Measurements from ENCODE around the gene MYO10.

Gene MYO10

DNA sequence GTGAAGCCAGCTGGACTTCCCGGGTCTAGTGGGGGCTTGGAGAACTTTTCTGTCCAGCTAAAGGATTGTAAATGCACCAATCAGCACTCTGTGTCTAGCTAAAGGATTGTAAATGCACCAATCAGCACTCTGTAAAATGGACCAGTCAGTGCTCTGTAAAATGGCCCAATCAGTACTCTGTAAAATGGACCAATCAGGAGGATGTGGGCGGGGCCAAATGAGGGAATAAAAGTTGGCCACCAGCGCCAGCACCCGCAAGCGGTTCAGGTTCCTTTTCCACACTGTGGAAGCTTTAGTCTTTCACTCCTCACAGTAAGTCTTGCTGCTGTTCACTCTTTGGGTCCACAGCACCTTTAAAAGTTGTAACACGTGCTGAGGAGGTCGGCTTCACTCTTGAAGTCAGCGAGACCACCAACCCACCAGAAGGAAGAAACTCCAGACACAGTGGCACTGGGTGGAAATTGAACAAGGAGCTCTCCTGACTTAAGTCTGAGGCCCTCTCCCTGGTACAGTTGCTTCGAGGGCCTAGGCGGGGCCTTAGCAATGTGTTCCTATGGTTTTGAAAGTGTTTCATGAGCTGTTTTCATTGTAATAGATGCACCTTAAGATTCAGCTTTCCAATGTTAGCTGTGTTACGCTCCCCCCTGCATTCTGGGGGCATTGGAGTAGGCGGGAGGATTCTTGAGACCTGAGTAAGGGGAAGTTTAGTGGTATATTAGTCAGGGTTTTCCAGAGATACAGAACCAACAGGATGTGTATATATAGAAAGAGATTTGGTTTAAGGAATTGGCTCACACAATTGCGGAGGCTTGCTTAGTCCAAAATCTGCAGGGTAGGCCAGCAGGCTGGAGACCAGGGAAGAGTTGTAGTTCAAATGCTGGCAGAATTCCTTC lies 21.5 kb upstream of the MYO10 start:
- no peak overlapping the region for H3K27ac Mint-ChIP-seq
- H3K9me3 Mint-ChIP-seq: no peaks in the 10 kb centered on the region
- H3K36me3 Mint-ChIP-seq: no peaks in the 10 kb centered on the region
- H3K27me3 Mint-ChIP-seq: no peaks in the 10 kb centered on the region
- H3K4me1 Mint-ChIP-seq: no peaks in the 10 kb centered on the region
- H3K4me3 Mint-ChIP-seq: no peak overlapping the region

DNA sequence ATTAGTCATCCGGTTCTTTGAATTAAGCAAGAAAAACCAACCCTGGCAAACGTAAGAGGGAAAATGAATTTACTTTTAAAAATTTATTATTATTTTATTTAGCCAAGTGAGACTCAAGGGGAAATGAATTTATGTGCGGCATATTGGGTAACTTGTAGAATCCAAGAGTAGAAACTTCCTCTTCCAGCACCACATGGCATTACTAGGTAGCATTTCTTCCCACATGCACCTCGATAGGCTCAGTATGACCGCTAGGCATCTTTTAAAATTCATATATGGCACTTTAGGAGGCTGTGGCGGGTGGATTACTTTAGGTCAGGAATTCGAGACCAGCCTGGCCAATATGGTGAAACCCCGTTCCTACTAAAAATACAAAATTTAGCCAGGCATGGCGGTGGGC lies 17.6 kb upstream of the MYO10 start:
- Mint-ChIP-seq H3K27me3 (peaks cover 1% of the 10 kb centered on the region), H3K9me3 (no peaks in the 10 kb centered on the region), H3K27ac (no peak overlapping the region), H3K36me3 (no peaks in the 10 kb centered on the region), H3K4me3 (no peak overlapping the region), H3K4me1 (no peaks in the 10 kb centered on the region)

GRCh38 chr5:16952968-16953671 lies 17.0 kb upstream of the MYO10 start:
- H3K9me3 Mint-ChIP-seq: peaks cover 4% of the 10 kb centered on the region
- H3K36me3 Mint-ChIP-seq: no peaks in the 10 kb centered on the region
- no peak overlapping the region for H3K27ac Mint-ChIP-seq
- H3K4me1 Mint-ChIP-seq: no peaks in the 10 kb centered on the region
- peaks cover 1% of the 10 kb centered on the region for H3K27me3 Mint-ChIP-seq
- H3K4me3 Mint-ChIP-seq: no peak overlapping the region

- Mint-ChIP-seq H3K4me1 (no peaks in the 10 kb centered on the region), H3K4me3 (no peak overlapping the region), H3K9me3 (peaks cover 14% of the 10 kb centered on the region), H3K27ac (no peak overlapping the region), H3K36me3 (no peaks in the 10 kb centered on the region), H3K27me3 (peaks cover 1% of the 10 kb centered on the region)
Observed at GRCh38 chr5:16946725-16947124, 10.6 kb upstream of the MYO10 start.

GRCh38 chr5:16944816-16945562 lies 8.9 kb upstream of the MYO10 start:
- H3K27ac Mint-ChIP-seq: no peak overlapping the region
- no peaks in the 10 kb centered on the region for H3K36me3 Mint-ChIP-seq
- H3K9me3 Mint-ChIP-seq: peaks cover 14% of the 10 kb centered on the region
- H3K27me3 Mint-ChIP-seq: peaks cover 5% of the 10 kb centered on the region
- H3K4me3 Mint-ChIP-seq: no peak overlapping the region
- H3K4me1 Mint-ChIP-seq: no peaks in the 10 kb centered on the region

DNA sequence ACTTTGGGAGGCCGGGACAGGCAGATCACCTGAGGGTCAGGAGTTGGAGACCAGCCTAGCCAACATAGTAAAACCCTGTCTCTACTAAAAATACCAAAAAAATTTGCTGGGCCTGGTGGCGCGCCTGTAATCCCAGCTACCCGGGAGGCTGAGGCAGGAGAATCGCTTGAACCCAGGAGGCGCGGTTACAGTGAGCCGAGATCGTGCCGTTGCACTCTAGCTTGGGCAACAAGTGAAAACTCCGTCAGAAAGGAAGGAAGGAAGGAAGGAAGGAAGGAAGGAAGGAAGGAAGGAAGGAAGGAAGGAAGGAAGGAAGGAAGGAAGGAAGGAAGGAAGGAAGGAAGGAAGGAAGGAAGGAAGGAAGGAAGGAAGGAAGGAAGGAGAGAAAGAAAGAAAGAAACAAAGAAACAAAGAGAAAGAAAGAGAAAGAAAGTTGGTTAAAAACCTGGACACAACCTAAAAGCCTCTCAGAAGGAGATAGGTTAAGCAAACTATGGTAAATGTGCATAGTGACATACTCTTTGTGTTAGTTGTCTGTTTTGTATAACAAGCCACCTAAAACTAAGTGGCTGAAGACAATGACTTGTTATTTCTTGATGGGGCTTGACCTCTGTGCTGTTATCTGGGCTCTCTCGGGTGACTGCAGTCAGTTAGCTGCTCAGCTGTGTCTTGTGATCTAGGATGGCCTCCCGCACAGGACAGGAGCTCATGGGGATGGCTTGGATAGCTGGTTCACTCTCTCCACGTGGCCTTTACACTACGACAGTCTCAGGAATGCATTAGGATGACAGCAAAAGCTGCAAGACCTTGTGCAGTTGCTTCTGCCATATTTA lies 8.0 kb upstream of the MYO10 start:
- no peaks in the 10 kb centered on the region for H3K4me1 Mint-ChIP-seq
- peaks cover 14% of the 10 kb centered on the region for H3K9me3 Mint-ChIP-seq

DNA sequence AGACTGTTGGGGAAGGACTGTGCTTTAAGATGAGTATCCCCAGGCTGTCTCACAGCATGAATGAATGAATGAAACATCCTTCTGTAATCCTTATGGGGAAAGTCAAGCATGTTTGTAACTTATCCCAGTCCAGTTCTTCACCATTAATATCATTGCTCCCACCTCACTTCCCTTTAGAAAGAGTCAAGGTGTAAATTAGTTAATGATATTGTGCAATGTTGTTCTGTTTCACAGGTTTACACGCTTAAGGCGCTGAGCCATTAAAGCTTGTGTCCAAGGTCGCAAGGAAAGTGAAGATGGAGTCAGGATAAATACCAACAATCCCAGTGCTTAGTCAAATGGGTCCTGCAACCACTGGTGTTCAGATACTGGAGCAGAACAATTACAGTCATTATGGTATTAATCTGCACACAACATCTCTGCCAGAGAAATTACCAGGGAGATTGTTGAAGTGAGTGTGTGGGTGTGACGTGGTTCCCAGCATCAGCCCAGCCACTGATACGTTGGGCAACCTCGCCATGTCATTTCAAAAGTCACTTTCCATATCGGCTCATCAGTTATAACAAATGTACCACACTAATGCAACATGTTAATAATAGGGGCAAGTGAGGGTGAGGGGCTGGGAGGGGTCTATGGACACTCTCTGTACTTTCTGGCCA lies 1.5 kb upstream of the MYO10 start:
- Mint-ChIP-seq H3K36me3 (no peaks in the 10 kb centered on the region), H3K27me3 (peaks cover 45% of the 10 kb centered on the region), H3K9me3 (no peaks in the 10 kb centered on the region), H3K4me3 (no peak overlapping the region), H3K27ac (no peak overlapping the region), H3K4me1 (peaks cover 17% of the 10 kb centered on the region)

More for the DNA sequence above, 8.0 kb upstream of the MYO10 start:
- no peak overlapping the region for H3K27ac Mint-ChIP-seq
- no peaks in the 10 kb centered on the region for H3K36me3 Mint-ChIP-seq
- peaks cover 4% of the 10 kb centered on the region for H3K27me3 Mint-ChIP-seq
- H3K4me3 Mint-ChIP-seq: no peak overlapping the region

DNA sequence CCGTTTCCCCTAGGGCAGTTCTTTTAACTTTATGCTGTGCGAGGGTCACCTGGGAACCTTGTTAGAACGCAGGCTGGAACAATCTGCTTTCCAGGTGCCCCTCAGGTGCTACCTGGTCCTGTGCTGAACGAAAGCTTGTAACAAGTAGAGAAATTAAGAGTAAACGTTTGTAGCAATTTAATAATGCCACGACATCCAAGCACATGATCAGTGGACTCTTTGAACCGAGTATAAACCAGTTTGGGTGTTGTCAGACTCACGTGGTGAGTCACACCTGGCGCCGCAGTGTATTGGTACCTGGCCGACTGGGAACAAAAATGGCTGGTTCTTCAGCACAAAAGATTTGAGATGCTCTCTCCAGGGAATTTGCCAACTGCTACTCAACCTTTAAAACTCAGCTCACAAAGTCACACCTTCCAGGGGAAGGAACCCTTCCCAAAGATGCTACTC lies 926 bp upstream of the MYO10 start:
- H3K27me3 Mint-ChIP-seq: peaks cover 51% of the 10 kb centered on the region
- H3K4me3 Mint-ChIP-seq: no peak overlapping the region
- H3K4me1 Mint-ChIP-seq: peaks cover 17% of the 10 kb centered on the region
- H3K36me3 Mint-ChIP-seq: no peaks in the 10 kb centered on the region
- no peak overlapping the region for H3K27ac Mint-ChIP-seq
- no peaks in the 10 kb centered on the region for H3K9me3 Mint-ChIP-seq

GRCh38 chr5:16935231-16936149 lies 598 bp downstream of the MYO10 start:
- Mint-ChIP-seq H3K4me1 (peaks cover 17% of the 10 kb centered on the region), H3K36me3 (no peaks in the 10 kb centered on the region), H3K27me3 (peaks cover 56% of the 10 kb centered on the region), H3K27ac (no peak overlapping the region), H3K9me3 (no peaks in the 10 kb centered on the region), H3K4me3 (peak overlapping the region; percentile 81)

- H3K36me3 Mint-ChIP-seq: no peaks in the 10 kb centered on the region
- H3K4me1 Mint-ChIP-seq: peaks cover 17% of the 10 kb centered on the region
- H3K9me3 Mint-ChIP-seq: no peaks in the 10 kb centered on the region
- H3K27me3 Mint-ChIP-seq: peaks cover 57% of the 10 kb centered on the region
- H3K4me3 Mint-ChIP-seq: peak overlapping the region; percentile 69
- H3K27ac Mint-ChIP-seq: no peak overlapping the region
Observed at GRCh38 chr5:16934677-16935153, 1.4 kb downstream of the MYO10 start.

- peaks cover 57% of the 10 kb centered on the region for H3K27me3 Mint-ChIP-seq
- no peaks in the 10 kb centered on the region for H3K36me3 Mint-ChIP-seq
- no peaks in the 10 kb centered on the region for H3K9me3 Mint-ChIP-seq
- H3K4me1 Mint-ChIP-seq: peaks cover 17% of the 10 kb centered on the region
- peak overlapping the region; percentile 3 for H3K4me3 Mint-ChIP-seq
- no peak overlapping the region for H3K27ac Mint-ChIP-seq
Observed at GRCh38 chr5:16934123-16934522, 2.0 kb downstream of the MYO10 start.

- H3K4me3 Mint-ChIP-seq: no peak overlapping the region
- no peak overlapping the region for H3K27ac Mint-ChIP-seq
Observed at GRCh38 chr5:16933337-16933736, 2.8 kb downstream of the MYO10 start.

GRCh38 chr5:16932401-16932800 lies 3.7 kb downstream of the MYO10 start:
- Mint-ChIP-seq H3K4me1 (peaks cover 17% of the 10 kb centered on the region), H3K27me3 (peaks cover 46% of the 10 kb centered on the region)

More at GRCh38 chr5:16933337-16933736, 2.8 kb downstream of the MYO10 start:
- Mint-ChIP-seq H3K27me3 (peaks cover 55% of the 10 kb centered on the region), H3K9me3 (no peaks in the 10 kb centered on the region), H3K36me3 (no peaks in the 10 kb centered on the region), H3K4me1 (peaks cover 17% of the 10 kb centered on the region)

More at GRCh38 chr5:16932401-16932800, 3.7 kb downstream of the MYO10 start:
- H3K36me3 Mint-ChIP-seq: no peaks in the 10 kb centered on the region
- no peaks in the 10 kb centered on the region for H3K9me3 Mint-ChIP-seq
- no peak overlapping the region for H3K27ac Mint-ChIP-seq
- no peak overlapping the region for H3K4me3 Mint-ChIP-seq
